ENCODE results near the gene ICA1L. TPM values are rescaled to one million over a fixed set of nuclear protein-coding genes. Genes with fewer than 3 reads are reported as not detected.

Gene ICA1L
- total RNA-seq, 2 donors from 2014 or later: 8.9 to 15.8 TPM

DNA sequence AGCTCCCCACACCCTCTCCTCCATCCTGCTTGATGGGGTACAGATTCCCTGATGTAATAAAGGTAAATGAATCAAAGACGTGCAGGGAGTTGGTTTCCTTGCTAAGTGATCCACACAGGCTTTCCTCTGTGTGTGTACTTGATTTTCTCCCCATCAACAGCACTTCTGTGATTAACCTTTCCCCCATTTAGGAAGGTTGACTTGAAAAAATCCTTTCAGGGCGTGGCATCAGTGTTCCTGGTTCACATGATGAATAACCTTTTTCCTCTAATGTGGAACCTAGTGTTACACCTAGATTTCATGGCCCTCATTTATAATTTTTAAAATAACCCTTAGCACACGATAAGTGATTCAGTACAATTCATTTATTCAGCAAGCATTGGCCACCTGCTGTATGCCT lies 115.0 kb downstream of the ICA1L start:
- DNase-seq (ENCODE audit: low spot score): no peak

DNA sequence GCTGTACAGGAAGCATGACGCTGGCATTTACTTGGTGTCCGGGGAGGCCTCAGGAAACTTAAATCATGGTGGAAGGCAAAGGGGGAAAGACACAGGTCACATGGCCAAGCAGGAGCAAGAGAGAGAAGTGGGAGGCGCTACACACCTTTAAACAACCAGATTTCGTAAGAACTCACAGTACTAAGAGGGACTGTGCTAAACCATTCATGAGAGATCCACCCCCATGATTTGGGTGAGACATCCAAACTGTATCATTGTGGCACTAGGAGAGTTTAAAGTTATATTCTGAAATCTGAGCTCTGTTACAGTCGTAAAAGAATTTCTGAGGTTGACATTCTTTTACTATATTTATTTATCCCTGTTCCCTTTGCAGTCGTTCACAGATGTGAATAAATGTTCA lies 116.6 kb downstream of the ICA1L start:
- no peaks in the 10 kb centered on the region for H3K27me3 ChIP-seq (replicated peaks; ENCODE audit: insufficient read depth)
- no peak for DNase-seq (ENCODE audit: low spot score)
- H3K9me3 ChIP-seq: no peaks in the 10 kb centered on the region
- H3K4me3 ChIP-seq: no peak overlapping the region
- no peak overlapping the region for H3K27ac ChIP-seq
- TF ChIP-seq CTCF (IDR thresholded peaks at IDR 0.05) (no peak), POLR2AphosphoS5 (IDR thresholded peaks at IDR 0.05) (peak; percentile 19)
- H3K36me3 ChIP-seq: no peaks in the 10 kb centered on the region
- intact Hi-C loops (cut with DNase I): no loop called here
- 64% methylated on average over 6 of the region's 6 CpGs for WGBS
- peaks cover 2% of the 10 kb centered on the region for H3K4me1 ChIP-seq (replicated peaks)

More for the DNA sequence above, 115.0 kb downstream of the ICA1L start:
- WGBS: 97% methylated on average over 3 of the region's 3 CpGs
- peaks cover 2% of the 10 kb centered on the region for H3K4me1 ChIP-seq (replicated peaks)
- intact Hi-C loops (cut with DNase I): no loop called here
- no peaks in the 10 kb centered on the region for H3K36me3 ChIP-seq
- no peaks in the 10 kb centered on the region for H3K9me3 ChIP-seq
- no peaks in the 10 kb centered on the region for H3K27me3 ChIP-seq (replicated peaks; ENCODE audit: insufficient read depth)
- H3K27ac ChIP-seq: peak overlapping the region in 1 of 2 donors; percentile 31
- TF ChIP-seq CTCF (IDR thresholded peaks at IDR 0.05): no peak
- no peak for TF ChIP-seq POLR2AphosphoS5 (IDR thresholded peaks at IDR 0.05)
- TF ChIP-seq POLR2A (IDR thresholded peaks at IDR 0.05): no peak
- no peak overlapping the region for H3K4me3 ChIP-seq

DNA sequence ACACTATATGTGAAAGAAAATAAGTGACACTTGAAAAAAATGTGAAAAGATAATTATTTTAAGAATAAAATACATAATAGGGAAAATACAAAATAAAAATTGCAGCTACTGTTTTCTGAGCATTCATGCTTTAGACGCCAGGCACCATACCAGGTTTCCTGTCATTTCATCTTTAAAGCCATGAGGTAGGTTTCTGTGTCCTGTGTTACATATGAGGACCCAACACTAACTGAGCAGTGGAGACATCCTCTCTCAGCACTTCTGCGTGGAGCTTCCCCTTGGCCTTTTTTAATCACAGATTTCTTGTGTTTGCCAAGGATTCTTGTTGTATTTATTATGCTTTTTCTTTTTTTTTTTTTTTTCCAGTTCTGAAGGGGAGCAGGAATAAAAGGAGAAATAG lies 119.5 kb downstream of the ICA1L start:
- no peaks in the 10 kb centered on the region for H3K36me3 ChIP-seq
- intact Hi-C loops (cut with DNase I): no loop called here
- no peak for TF ChIP-seq POLR2AphosphoS5 (IDR thresholded peaks at IDR 0.05)
- no peak for TF ChIP-seq POLR2A (IDR thresholded peaks at IDR 0.05)
- TF ChIP-seq CTCF (IDR thresholded peaks at IDR 0.05): no peak
- no peak overlapping the region for H3K4me3 ChIP-seq
- no peak overlapping the region for H3K27ac ChIP-seq
- no peaks in the 10 kb centered on the region for H3K9me3 ChIP-seq
- no peak for DNase-seq (ENCODE audit: low spot score)
- 78% methylated on average over 2 of the region's 2 CpGs for WGBS
- H3K4me1 ChIP-seq (replicated peaks): no peaks in the 10 kb centered on the region
- no peaks in the 10 kb centered on the region for H3K27me3 ChIP-seq (replicated peaks; ENCODE audit: insufficient read depth)

DNA sequence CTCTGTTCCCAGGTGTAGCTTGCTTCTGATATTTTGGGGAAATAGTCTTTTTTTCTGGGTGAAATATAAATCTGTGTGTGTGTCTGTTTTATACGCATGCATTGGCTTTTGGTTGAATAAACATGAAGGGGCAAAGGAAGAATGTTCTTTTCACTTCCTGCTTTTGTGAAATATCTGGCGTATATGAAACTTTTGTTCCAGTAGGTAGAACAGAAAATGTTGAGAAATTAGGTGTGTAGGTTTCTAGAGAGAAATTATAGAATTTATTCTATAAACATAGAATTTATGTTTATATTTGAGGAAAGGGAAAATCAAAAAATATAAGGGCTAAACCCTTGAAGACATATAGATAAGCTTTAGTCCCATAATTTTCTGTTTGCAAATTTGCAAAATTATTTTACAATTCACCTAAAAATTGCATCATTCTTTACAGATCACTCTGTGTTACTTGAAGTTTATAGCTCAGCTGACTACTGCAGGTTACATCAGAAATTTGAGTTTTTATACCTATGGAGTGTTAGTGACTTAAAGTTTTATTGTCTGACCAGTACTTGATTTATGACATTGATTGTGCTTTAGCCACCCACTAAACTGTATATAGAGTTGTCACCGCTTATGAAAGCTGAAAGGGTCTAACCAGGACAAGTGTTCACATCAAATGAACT lies 120.7 kb downstream of the ICA1L start:
- no peaks in the 10 kb centered on the region for H3K36me3 ChIP-seq
- TF ChIP-seq POLR2AphosphoS5 (IDR thresholded peaks at IDR 0.05): no peak
- no peak for TF ChIP-seq CTCF (IDR thresholded peaks at IDR 0.05)
- TF ChIP-seq POLR2A (IDR thresholded peaks at IDR 0.05): no peak
- H3K9me3 ChIP-seq: no peaks in the 10 kb centered on the region
- intact Hi-C loops (cut with DNase I): no loop called here
- H3K4me1 ChIP-seq (replicated peaks): no peaks in the 10 kb centered on the region
- no peaks in the 10 kb centered on the region for H3K27me3 ChIP-seq (replicated peaks; ENCODE audit: insufficient read depth)
- 78% methylated on average over 3 of the region's 3 CpGs for WGBS
- H3K27ac ChIP-seq: no peak overlapping the region
- no peak overlapping the region for H3K4me3 ChIP-seq
- no peak for DNase-seq (ENCODE audit: low spot score)

DNA sequence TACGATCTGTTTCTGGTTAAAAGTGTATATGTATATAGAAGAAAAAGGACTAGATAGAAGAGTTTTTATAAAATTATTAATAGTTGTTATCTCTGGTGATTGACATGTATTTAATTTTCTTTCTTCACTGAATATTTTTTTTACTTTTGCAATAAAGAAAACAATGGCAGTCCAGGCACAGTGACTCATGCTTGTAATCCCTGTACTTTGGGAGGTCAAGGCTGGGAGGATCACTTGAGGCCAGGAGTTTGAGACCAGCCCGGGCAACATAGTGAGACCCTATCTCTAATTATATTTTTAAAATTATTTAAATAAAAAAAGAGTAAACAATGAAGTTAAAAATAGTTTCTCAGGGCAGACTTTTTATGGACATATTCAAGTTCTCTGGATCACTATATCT lies 122.1 kb downstream of the ICA1L start:
- WGBS: 76% methylated on average over 2 of the region's 2 CpGs
- H3K9me3 ChIP-seq: no peaks in the 10 kb centered on the region
- intact Hi-C loops (cut with DNase I): no loop called here
- H3K36me3 ChIP-seq: no peaks in the 10 kb centered on the region
- no peak for DNase-seq (ENCODE audit: low spot score)
- H3K4me1 ChIP-seq (replicated peaks): no peaks in the 10 kb centered on the region
- no peak overlapping the region for H3K27ac ChIP-seq
- no peaks in the 10 kb centered on the region for H3K27me3 ChIP-seq (replicated peaks; ENCODE audit: insufficient read depth)
- no peak overlapping the region for H3K4me3 ChIP-seq
- TF ChIP-seq POLR2A (IDR thresholded peaks at IDR 0.05): no peak
- no peak for TF ChIP-seq POLR2AphosphoS5 (IDR thresholded peaks at IDR 0.05)
- TF ChIP-seq CTCF (IDR thresholded peaks at IDR 0.05): no peak

All from prostate gland (tissue), 2 donors.